Femur (tissue), 1 donor: Measurements from ENCODE around the gene ADAMTS17.

Experiments used
- DNase-seq: peaks from one replicate; pipeline ENCODE4 v3.0.0-alpha.2; 2017

The ADAMTS17 gene

GRCh38 chr15:100121285-100121684 lies 220.5 kb downstream of the ADAMTS17 start:
- DNase-seq, result no peak

- DNase-seq, result no peak
Observed at GRCh38 chr15:100120111-100120510, 221.7 kb downstream of the ADAMTS17 start.

DNA sequence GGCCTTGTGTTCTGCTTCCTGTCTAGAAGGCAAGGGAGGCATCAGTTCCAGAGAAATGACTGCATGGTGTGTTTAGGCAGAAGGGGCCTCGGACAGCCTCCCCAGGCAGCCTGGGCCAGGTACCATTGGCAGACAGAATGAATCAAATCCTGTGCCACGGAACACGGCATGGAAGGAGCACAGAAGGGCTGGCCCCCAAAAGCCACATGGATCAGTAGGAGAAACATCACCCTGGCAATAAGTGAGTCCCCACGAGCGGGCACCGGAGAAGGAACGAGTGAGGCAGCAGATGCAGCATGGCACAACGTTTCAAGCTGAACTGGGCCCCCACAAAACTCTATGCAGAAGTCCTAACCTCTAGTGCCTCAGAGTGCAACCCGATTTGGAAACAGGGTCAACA lies 223.2 kb downstream of the ADAMTS17 start:
- no peak for DNase-seq

GRCh38 chr15:100116416-100117190 lies 225.2 kb downstream of the ADAMTS17 start:
- DNase-seq, result peak; percentile 82

- DNase-seq, result peak; percentile 51
Observed at GRCh38 chr15:100115711-100116090, 226.1 kb downstream of the ADAMTS17 start.

DNA sequence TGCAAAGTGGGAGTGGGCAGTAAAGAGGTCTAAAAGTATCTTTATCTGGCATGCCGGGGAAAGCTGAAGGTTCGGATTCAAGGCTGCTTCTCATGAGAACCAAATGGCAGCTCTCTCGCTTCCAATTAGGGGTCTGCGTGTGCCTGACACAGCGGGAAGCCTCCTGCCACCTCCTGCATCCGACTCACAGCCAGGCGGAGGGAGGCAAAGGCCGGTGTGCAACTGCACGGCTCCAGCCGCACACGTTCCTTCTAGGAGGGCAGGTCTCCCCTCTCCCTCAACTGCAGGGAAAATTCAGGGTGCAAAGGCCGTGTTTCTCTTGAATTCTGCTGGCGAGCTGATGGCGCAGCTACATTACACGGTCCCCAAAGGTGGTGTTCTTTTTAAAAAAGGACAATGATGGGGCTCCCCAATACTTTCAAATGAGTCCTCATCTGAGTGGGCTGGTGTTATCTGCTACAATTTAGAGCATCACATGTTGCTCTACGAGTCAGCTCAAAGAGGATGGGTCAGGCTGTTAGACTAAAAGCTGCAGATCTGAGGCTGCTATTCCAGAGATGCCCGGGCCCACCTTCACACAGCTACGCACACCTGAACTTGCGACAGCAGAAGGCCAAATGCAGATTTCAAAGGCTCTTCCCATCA lies 226.6 kb downstream of the ADAMTS17 start:
- DNase-seq, result no peak

DNA sequence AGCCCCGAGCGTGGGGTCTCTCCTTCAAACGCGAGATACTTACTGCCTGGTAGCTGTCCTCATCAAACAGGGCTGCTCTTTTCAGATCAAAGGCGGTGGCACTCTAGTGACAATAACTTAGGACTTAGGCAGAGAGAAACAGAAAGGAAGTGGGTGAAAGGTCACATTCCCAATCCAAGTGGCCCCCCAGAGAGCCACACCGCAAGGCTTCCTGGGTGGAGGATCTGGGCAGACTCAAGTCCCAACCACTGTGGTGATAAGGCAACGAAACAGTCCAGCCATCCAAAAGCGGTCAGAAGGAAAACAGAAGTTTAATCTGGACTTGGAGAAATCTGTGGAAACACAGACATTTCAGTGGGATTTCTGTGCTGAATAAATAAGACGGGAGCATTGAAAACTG lies 227.2 kb downstream of the ADAMTS17 start:
- DNase-seq, result peak; percentile 71

- DNase-seq, result peak; percentile 86
Observed at GRCh38 chr15:100114100-100114499, 227.7 kb downstream of the ADAMTS17 start.

GRCh38 chr15:100113351-100114080 lies 228.3 kb downstream of the ADAMTS17 start:
- DNase-seq, result peak; percentile 83

GRCh38 chr15:100112636-100113305 lies 229.0 kb downstream of the ADAMTS17 start:
- no peak for DNase-seq

DNA sequence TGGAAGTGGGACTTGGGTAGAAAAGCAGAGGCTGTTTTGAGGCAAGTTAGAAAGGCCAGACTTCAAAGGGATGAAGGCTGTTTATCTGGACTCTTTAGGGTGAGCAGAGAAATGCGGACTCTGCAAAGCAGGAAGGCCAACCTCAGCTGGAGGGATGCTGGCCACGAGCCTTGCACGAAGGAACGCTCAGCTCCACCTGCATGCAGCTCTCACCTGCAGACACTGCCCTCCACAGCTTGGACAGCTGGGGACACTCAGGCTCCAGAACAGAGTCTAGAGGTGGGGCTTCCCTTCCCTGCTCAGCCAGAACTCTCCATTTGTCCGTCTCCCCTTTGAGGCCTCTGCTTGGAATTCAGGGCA lies 229.7 kb downstream of the ADAMTS17 start:
- DNase-seq, result no peak

- DNase-seq, result peak; percentile 75
Observed at GRCh38 chr15:100111125-100112060, 230.4 kb downstream of the ADAMTS17 start.

DNA sequence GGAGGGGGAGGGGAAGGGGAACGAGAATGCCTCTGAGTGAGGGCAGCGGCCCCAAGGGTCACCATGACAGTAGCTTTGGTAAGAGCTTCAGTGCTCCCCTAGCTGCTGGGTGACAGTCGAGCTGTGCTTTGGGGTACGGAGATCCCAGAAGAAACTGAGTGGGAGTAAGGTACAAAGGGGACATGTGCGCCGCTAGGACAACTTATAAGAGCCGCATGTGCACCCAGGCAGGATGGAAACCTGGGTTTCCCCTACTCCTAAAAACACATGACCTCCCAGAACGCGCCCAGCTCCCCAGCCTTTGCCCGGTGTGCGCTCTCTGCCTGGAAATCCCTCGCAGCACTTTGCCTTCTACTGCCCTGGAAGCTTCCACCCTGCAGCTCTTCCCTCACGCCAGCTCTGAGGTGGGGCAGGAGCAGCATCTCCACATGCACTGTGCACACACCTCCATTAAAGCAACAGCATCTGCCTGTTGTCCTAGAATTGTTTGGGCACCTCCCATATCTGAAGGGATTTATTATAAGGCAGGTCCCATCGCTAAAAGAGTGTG lies 232.2 kb downstream of the ADAMTS17 start:
- DNase-seq, result no peak

DNA sequence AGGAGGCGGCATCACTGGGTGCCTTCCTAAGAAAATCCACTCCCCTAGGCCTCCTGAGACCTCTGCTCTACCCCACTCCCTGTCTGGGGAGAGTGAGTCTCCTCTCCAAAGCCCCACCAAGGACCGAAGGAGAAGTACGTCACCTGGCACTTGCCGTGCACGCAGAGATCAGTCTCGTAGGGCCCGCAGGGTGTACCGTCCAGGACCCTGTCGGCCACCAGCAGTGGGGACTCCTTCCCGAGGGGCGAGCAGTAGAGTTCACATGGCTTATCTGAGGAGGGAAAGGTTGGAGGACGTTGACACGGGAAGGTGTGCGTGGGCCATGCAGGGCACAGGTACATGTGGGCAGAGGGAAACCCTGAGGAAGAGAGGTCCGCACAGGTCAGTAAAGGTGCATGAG lies 232.9 kb downstream of the ADAMTS17 start:
- no peak for DNase-seq

- DNase-seq, result no peak
Observed at GRCh38 chr15:100108346-100108745, 233.4 kb downstream of the ADAMTS17 start.

- DNase-seq, result no peak
Observed at GRCh38 chr15:100107606-100108225, 234.1 kb downstream of the ADAMTS17 start.

DNA sequence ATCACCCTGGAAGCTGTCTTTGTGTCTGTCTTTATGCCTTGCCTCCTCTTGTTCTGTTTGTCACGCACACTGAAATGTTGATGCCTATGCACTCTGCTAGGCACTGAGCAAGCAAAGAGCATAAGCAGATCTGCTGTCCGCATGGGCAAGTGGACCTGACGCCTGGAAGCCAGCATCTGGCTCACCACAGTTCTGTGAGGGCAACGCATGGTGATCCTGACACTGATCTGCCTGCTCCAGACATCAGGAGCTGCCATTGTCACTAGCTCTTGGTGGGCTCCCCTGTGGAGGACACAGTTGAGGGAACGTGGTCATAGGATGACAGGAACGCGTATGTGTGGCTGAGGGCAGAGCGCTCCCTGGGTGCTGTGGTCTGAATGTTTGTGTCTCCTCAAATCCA lies 234.6 kb downstream of the ADAMTS17 start:
- no peak for DNase-seq

DNA sequence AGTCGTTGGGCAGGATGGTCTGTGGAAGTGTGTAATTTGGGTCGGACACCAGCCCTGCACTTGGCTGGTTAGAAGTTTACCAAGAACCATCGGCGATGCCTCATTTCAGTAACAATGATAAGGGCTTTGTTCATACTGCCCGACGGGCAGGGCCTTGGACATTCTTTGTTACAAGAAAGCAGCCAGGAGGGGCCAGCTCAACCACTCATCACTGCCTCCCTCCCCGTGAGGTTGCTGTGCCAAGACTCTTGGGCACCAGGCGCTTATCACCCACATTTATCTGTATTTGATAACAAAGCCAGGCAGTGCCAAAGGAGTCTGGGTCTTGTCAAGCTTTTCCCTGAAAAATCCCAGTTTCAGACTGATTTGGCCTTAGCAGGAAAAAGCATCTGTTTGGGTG lies 235.0 kb downstream of the ADAMTS17 start:
- DNase-seq, result no peak

DNA sequence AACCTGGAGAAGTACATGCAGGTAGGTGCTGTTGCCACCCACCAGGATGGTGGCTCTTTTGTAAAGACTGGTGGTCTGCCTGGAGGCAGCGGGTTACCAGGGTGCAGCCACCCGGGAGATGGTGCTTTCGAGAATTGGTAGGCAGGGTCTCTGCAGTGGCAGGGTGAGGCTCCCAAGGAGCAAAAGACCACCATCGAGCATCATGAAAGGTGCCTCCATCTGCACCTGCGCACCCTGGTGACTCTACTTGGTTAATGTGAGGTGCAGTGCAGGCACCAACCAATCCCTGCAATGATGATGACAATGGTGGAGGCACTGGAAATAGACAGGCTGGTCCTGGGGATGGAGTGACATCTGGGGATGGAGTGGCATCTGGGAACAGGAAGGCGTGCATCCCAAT lies 236.7 kb downstream of the ADAMTS17 start:
- no peak for DNase-seq

- no peak for DNase-seq
Observed at GRCh38 chr15:100104245-100104644, 237.5 kb downstream of the ADAMTS17 start.

DNA sequence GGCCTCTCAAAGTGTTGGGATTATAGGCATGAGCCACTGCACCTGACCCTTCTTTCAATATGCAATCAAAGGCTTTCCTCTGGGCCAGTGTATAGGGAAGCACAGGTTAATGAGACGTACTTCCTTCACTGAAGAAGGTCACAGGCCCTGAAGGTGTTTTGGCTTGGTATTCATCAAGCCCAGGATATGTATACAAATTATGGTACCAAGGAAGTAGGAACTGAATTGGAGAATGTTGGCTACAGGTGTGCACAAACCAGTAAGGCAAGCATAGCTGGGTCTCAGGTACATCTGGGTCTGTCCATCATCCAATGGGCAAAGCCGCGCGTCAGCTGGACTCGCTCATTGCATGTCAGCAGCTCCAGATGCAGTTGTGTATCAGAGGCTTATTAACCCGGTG lies 237.9 kb downstream of the ADAMTS17 start:
- DNase-seq, result no peak
